ENCODE results near the gene ASGR2. TPM values are rescaled to one million over a fixed set of nuclear protein-coding genes. Genes with fewer than 3 reads are reported as not detected.
"Not testable (repeated sequence)": the region's sequence is repeated elsewhere in the genome, so short reads cannot be mapped to it uniquely, and the experiment has no call there.

Gene ASGR2
- total RNA-seq: not detected in 3 replicates

GRCh38 chr17:7114241-7114874 lies at the start of gene ASGR2:
ASGR2 (minus strand) TSS chr17:7114822; CDS start chr17:7114240, 582 bp downstream.
- Mint-ChIP-seq H3K27ac (no peak within 1 kb of the TSS), H3K9me3 (no peaks in the 10 kb centered on the region), H3K4me3 (no peak within 1 kb of the TSS), H3K4me1 (peaks cover under 1% of the 10 kb centered on the region), H3K36me3 (no peaks in the 10 kb centered on the region), H3K27me3 (ENCODE audit: low read depth) (peaks cover 2% of the 10 kb centered on the region)
- no peak for TF ChIP-seq CTCF (IDR thresholded peaks at IDR 0.05; ENCODE audit: unreplicated experiment)
- DNase-seq (ENCODE audit: low spot score in 2 of 2, unreplicated experiment in 2 of 2): no peak

- peaks cover 12% of the 10 kb centered on the region for H3K27me3 Mint-ChIP-seq (ENCODE audit: low read depth)
- not testable (repeated sequence) for H3K4me3 Mint-ChIP-seq; H3K9me3 Mint-ChIP-seq; H3K4me1 Mint-ChIP-seq; H3K36me3 Mint-ChIP-seq; H3K27ac Mint-ChIP-seq; DNase-seq (ENCODE audit: low spot score in 2 of 2, unreplicated experiment in 2 of 2)
These were observed 44.9 kb upstream of the ASGR2 start for GRCh38 chr17:7159571-7159970.

- peaks cover 18% of the 10 kb centered on the region for H3K27me3 Mint-ChIP-seq (ENCODE audit: low read depth)
- not testable (repeated sequence) for H3K36me3 Mint-ChIP-seq; DNase-seq (ENCODE audit: low spot score in 2 of 2, unreplicated experiment in 2 of 2); H3K27ac Mint-ChIP-seq; H3K4me3 Mint-ChIP-seq; H3K4me1 Mint-ChIP-seq; H3K9me3 Mint-ChIP-seq
These were observed 43.8 kb upstream of the ASGR2 start for GRCh38 chr17:7158424-7158823.

GRCh38 chr17:7156342-7156940 lies 41.8 kb upstream of the ASGR2 start:
- no peak for DNase-seq (ENCODE audit: low spot score in 2 of 2, unreplicated experiment in 2 of 2)
- Mint-ChIP-seq H3K27ac (no peak overlapping the region), H3K27me3 (ENCODE audit: low read depth) (peaks cover 18% of the 10 kb centered on the region), H3K4me1 (no peaks in the 10 kb centered on the region), H3K36me3 (no peaks in the 10 kb centered on the region), H3K9me3 (no peaks in the 10 kb centered on the region), H3K4me3 (no peak overlapping the region)
- TF ChIP-seq CTCF (IDR thresholded peaks at IDR 0.05; ENCODE audit: unreplicated experiment): no peak

- no peaks in the 10 kb centered on the region for H3K36me3 Mint-ChIP-seq
- DNase-seq (ENCODE audit: low spot score in 2 of 2, unreplicated experiment in 2 of 2): no peak
- H3K9me3 Mint-ChIP-seq: no peaks in the 10 kb centered on the region
- peak overlapping the region; percentile 39 for H3K27ac Mint-ChIP-seq
- H3K4me3 Mint-ChIP-seq: no peak overlapping the region
- no peaks in the 10 kb centered on the region for H3K27me3 Mint-ChIP-seq (ENCODE audit: low read depth)
- H3K4me1 Mint-ChIP-seq: peaks cover 23% of the 10 kb centered on the region
- no peak for TF ChIP-seq CTCF (IDR thresholded peaks at IDR 0.05; ENCODE audit: unreplicated experiment)
These were observed 33.1 kb upstream of the ASGR2 start for GRCh38 chr17:7147772-7148171.

- no peak overlapping the region for H3K4me3 Mint-ChIP-seq
- H3K4me1 Mint-ChIP-seq: peaks cover 38% of the 10 kb centered on the region
- H3K27me3 Mint-ChIP-seq (ENCODE audit: low read depth): no peaks in the 10 kb centered on the region
- no peak for DNase-seq (ENCODE audit: low spot score in 2 of 2, unreplicated experiment in 2 of 2)
- no peaks in the 10 kb centered on the region for H3K36me3 Mint-ChIP-seq
- TF ChIP-seq CTCF (IDR thresholded peaks at IDR 0.05; ENCODE audit: unreplicated experiment): no peak
- peak overlapping the region; percentile 93 for H3K27ac Mint-ChIP-seq
- H3K9me3 Mint-ChIP-seq: no peaks in the 10 kb centered on the region
These were observed 31.5 kb upstream of the ASGR2 start for GRCh38 chr17:7146115-7146514.

Data from mesothelial cell of epicardium (in vitro differentiated cells).